ENCODE data around the gene LAMTOR2. TPM values are rescaled to one million over a fixed set of nuclear protein-coding genes. Genes with fewer than 3 reads are reported as not detected.
"Not testable (repeated sequence)": the region's sequence is repeated elsewhere in the genome, so short reads cannot be mapped to it uniquely, and the experiment has no call there.

The LAMTOR2 gene
- total RNA-seq, 1 donor from 2014 or later = 66.6 TPM

DNA sequence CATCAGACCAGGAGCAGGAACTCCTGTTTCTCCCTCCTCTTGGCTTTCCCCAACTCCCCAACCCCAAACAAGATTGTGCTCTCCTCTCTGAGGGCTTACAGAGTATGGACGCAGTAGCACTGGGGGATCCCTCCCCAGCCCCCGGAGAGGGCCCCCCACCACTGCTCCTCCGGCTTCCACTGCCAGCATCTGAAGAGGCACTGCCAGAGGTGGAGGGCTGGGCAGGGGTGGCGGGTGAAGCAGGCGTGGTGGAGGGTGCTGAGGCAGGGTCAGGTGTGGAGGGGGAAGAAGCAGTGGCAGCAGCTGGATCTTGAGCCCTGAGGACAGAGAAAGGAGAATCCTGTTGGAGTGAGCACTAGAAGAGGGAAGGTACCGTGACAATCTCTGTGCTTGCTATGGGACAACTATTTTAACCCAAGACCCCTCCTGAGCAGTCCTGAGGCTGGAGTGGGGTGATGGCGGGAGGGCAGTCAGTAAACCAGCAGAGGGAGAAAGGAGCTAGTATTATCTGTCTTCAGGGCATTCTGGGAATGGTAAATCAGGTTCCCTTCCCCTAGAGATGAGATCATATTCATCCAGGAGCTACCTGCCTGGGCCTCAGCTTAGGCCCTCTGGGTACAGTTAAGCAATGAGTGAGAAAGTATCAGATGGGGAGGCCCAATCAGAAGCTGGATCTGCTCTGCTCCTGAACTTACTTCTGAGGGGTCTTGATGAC lies 3.4 kb upstream of the LAMTOR2 start:
- ATAC-seq = no peak
- no peak for DNase-seq (ENCODE audit: low spot score)

DNA sequence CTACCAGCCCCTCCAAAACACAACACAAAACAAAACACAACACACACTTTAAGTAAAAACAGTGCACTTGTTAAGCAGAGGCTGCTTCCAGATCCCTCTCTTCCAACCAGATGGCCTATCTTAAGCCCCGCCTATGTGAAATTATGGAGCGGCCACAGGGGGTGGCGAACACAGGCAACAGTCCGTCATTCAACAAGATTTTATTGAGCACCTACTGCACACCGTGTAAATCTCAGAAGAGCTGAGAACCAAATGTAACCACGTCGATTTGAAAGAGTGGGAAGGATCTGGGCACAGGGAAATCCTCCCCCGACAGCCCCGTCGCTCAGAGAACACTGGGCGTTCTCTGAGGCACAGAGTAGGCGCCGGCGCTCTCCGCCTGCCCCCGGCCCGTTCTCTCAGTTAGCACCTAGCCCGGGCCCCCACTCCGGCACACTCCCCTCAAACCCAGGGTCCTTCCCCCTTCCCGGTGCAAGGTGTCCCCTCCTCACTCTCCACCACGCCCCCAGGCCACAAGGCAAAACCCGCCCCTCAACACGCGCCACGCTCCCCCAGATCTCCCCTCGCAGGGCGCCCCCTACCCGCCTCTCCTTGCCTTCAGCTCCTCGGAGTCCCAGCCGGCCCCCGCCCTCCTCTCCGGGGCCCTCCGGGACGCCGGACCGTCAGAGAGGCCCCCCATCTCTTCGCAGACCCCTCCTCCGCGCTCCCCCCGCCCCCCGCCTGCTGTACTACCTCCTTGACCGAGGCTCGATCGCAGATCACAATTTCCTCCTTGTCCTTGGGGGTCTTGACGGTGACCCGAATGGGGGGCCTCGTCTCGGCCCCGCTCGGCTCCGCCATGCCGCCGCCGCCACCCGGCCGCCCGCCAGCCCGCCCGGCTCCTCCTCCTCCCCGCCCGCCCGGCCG lies 1.5 kb upstream of the LAMTOR2 start:
- peak; percentile 12 for ATAC-seq

GRCh38 chr1:156053768-156054499 lies 648 bp upstream of the LAMTOR2 start, which contains the start of gene UBQLN4:
Gene UBQLN4, minus strand, starts transcription at chr1:156053798. Its CDS starts 97 bp downstream, at chr1:156053701.
- peak; percentile 87 for DNase-seq (ENCODE audit: low spot score)
- peak; percentile 83 for ATAC-seq

More for the DNA sequence above, 1.5 kb upstream of the LAMTOR2 start:
- peak; percentile 63 for DNase-seq (ENCODE audit: low spot score)

- ATAC-seq (no peak), DNase-seq (ENCODE audit: low spot score) (no peak)
Measured at GRCh38 chr1:156055281-156056048, 883 bp downstream of the LAMTOR2 start.

DNA sequence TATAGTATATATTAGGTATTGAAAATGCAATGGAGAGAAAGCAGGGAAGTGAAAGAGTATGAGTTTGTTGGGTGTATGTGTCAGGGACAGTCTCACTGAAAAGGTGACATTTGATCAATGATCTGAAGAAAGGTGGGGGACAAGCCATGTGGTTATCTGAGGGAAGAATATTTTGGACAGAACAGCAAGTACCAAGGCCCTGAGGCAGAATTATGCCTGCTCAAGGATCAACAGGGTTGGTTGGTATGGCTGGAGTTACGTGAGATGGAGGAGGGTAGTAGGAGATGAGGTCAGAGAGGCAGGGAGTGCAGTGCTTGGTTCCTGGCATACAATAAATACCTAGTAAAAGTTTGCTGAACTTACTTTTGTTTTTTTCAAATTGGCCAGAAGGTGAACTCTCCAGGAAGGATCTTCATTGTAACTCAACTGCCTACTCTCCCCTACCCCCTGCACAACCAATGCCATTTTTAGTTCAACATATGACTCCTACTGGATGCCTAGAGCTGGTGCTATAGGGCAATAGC lies 1.8 kb downstream of the LAMTOR2 start:
- ATAC-seq (no peak), DNase-seq (ENCODE audit: low spot score) (no peak)

- DNase-seq (ENCODE audit: low spot score) = no peak
- no peak for ATAC-seq
Measured at GRCh38 chr1:156060937-156061636, 6.5 kb downstream of the LAMTOR2 start, which contains the start of gene RAB25. Gene RAB25, plus strand, starts transcription at chr1:156061160. Its CDS starts 241 bp downstream, at chr1:156061401.

GRCh38 chr1:156062189-156062588 lies 7.6 kb downstream of the LAMTOR2 start:
- DNase-seq (ENCODE audit: low spot score) (no peak), ATAC-seq (no peak)

- ATAC-seq (no peak), DNase-seq (ENCODE audit: low spot score) (no peak)
Measured at GRCh38 chr1:156063997-156064285, 9.4 kb downstream of the LAMTOR2 start.

DNA sequence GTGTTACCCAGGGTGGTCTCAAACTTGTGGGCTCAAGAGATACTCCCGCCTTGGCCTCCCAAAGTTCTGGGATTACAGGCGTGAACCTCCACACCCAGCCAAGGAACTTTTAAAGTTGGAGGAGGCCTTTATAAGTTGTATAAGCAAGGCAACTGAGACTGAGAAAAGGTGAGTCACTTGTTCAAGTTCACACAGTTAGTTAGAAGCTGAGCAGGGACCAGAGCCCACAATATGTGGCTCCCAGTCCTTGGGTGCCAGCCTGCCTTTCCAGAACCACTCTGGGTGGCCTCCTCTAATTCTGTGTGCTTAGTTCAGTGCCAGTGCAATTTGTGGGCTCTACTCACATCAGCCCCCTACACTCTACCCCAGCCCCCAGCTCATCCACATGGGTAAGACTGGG lies 10.0 kb downstream of the LAMTOR2 start:
- no peak for ATAC-seq
- no peak for DNase-seq (ENCODE audit: low spot score)

DNA sequence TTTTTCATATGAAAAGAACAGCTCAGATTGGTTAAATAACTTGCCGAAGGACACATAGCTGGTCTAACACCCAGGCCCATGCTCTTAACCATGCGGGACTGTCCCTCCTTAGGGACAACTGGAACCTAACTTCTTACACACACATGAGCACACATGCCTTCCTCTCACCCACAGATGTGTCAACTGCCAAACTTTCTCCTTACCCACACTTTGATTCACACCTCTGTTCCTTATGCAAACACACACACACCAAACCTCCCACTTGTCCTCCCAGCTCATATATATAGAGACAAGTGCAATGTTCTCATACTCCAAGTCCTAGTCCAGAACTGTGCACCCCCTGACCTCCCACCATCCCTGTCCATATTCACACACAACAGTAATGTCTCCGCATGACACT lies 10.6 kb downstream of the LAMTOR2 start:
- no peak for DNase-seq (ENCODE audit: low spot score)
- ATAC-seq = no peak

DNA sequence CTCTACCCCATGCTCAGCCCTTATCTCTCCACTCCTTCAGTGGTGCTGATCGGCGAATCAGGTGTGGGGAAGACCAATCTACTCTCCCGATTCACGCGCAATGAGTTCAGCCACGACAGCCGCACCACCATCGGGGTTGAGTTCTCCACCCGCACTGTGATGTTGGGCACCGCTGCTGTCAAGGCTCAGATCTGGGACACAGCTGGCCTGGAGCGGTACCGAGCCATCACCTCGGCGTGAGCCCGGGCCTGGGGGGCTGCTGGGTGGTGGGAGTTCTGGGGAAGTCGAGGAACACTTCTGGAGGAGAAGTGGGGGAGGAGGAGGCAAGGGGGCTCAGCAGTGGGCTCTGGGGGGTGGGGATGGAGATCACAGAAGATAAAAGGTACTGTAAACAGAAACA lies 11.3 kb downstream of the LAMTOR2 start:
- DNase-seq (ENCODE audit: low spot score) = no peak
- no peak for ATAC-seq

DNA sequence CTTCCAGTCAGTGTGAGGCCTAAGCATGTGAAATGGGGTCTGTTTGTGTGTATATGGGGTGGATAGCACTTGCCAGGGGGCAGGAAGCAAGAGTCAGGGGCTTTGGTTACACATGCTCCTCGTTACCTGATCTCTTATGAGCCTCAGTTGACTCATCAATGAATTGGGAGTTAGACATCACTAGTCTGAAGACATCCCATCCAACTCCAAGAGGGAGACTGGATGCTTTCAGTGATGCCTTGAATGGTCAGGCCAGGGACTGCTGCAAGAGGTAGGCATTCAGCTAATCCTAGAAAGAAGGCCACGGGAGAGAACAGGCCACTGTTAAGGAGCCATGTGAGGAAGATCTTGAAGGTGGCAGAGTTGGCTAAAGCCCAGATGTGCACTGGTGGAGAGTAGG lies 12.7 kb downstream of the LAMTOR2 start:
- no peak for DNase-seq (ENCODE audit: low spot score)
- ATAC-seq = no peak

- DNase-seq (ENCODE audit: low spot score) (peak; percentile 95), ATAC-seq (peak; percentile 87)
Measured at GRCh38 chr1:156069490-156070455, 15.2 kb downstream of the LAMTOR2 start.

- ATAC-seq (peak; percentile 45), DNase-seq (ENCODE audit: low spot score) (no peak)
Measured at GRCh38 chr1:156070548-156070947, 16.0 kb downstream of the LAMTOR2 start.

DNA sequence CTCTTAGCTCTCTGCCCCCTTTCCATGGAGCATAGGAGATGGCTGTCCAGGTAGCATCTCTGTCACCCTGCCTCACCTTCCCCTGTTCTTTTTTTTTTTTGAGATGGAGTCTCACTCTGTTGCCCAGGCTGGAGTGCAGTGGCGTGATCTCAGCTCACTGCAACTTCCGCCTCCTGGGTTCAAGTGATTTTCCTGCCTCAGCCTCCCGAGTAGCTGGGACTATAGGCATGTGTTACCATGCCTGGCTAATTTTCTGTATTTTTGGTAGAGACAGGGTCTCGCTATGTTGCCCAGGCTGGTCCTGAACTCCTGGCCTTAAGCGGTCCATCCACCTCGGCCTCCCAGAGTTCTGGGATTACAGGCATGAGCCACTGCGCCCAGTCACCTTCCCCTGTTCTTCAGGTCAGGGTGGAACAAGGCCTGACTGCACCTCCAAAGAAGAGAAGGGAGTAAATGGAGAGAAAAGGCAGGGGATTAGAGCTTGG lies 16.8 kb downstream of the LAMTOR2 start:
- ATAC-seq; DNase-seq (ENCODE audit: low spot score): not testable (repeated sequence)

GRCh38 chr1:156072251-156072650 lies 17.7 kb downstream of the LAMTOR2 start:
- DNase-seq (ENCODE audit: low spot score) (no peak), ATAC-seq (no peak)

DNA sequence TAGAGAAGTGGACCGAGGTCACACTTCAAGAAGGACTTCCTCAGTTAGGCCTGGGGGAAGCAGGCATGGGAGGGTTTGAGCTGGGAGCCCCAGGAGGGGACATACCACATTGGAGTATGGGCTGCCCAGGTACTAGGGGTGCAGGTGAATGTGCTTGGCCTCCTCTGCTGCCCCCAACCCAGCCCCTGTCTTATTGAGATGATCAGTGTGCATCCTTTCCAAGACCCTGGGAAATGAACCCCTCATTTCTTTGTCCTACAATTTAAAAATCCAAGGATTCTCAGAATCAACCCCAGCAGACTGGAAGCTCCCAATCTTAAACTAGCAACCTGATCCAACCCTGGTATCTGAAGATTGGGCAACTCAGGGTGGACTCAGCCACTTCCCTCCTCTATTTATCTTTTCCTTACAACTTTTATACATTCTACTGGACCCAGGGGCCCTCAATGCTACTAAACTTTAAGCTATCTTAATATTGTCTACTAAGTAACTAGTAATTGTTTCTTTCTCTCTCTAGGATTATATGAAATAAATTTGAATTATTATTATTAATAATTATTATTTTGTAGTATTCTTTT lies 18.6 kb downstream of the LAMTOR2 start:
- ATAC-seq = no peak

DNA sequence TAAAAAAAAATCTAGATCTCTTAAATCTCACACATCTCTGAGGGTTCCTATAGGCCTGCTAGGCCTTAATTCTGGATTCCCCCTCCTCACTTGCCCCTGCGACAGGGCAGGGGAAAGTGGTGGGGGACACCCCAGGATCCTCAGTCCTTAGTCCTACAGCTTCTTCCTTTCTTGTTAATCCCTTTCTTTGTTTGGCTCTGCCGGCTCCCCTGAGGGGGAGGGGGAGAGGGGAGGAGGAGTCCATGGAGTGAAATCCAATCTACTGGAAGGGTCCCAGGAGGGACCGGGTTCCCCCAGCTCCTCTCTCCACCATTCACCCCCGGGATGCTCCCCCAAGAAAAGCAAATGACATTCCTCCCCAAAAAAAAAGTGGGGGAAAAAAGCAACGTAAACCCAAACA lies 19.2 kb downstream of the LAMTOR2 start:
- DNase-seq (ENCODE audit: low spot score) (no peak), ATAC-seq (no peak)

More for the DNA sequence above, 18.6 kb downstream of the LAMTOR2 start:
- DNase-seq (ENCODE audit: low spot score) = no peak
